IMR-90 (cell line): ENCODE results near the gene COL23A1. TPM values are rescaled to one million over a fixed set of nuclear protein-coding genes. Genes with fewer than 3 reads are reported as not detected.
"Not testable (repeated sequence)": the region's sequence is repeated elsewhere in the genome, so short reads cannot be mapped to it uniquely, and the experiment has no call there.

Experiments used
- ATAC-seq: fragments of 200-7000 bp; cut with Tn5 transposase; 2 replicates; pipeline ENCODE4 v1.9.1; 2020; ENCODE audit warnings: low read depth, mild to moderate bottlenecking, moderate library complexity
- BruUV-seq: library from RNA; stranded (reverse); fragments of 400-500 nt; replicated peaks from 2 replicates; lab custom pipeline; 2021; lab: Mats Ljungman, UMichigan
- CTCF ChIA-PET: fragments of 300-600 bp; formaldehyde crosslinking; extraction: SDS; loops from one replicate; lab custom pipeline; 2021; ENCODE audit warnings: antibody characterized with exemption; lab: Yijun Ruan, JAX
- POLR2A ChIA-PET: fragments of 300-600 bp; sonication (Branson Sonifier 250); formaldehyde crosslinking; loops from one replicate; lab custom pipeline; 2022; ENCODE audit warnings: antibody characterized with exemption; ENCODE audit not compliant: unreplicated experiment; lab: Charles Lee
- DNase-seq: peaks from one replicate; pipeline ENCODE4 v3.0.0; 2013
- H2AFZ ChIP-seq: replicated peaks from 2 replicates; pipeline ENCODE3; 2013; ENCODE audit warnings: low read length, mild to moderate bottlenecking; ENCODE audit not compliant: poor library complexity
- H2AK5ac ChIP-seq: 2 replicates; pipeline ENCODE4 v1.6.1; 2013; ENCODE audit warnings: low read depth, low read length, inconsistent platforms
- H2AK9ac ChIP-seq: replicated peaks from 2 replicates; pipeline ENCODE3; 2013; ENCODE audit warnings: mild to moderate bottlenecking, low read depth, low read length, moderate library complexity; ENCODE audit not compliant: poor library complexity
- H2BK120ac ChIP-seq: 2 replicates; pipeline ENCODE4 v1.6.1; 2013; ENCODE audit warnings: low read depth, low read length, inconsistent platforms
- H2BK15ac ChIP-seq: 3 replicates; pipeline ENCODE4 v1.6.1; 2013; ENCODE audit warnings: low read depth, low read length, inconsistent platforms
- H2BK20ac ChIP-seq: 2 replicates; pipeline ENCODE4 v1.6.1; 2013; ENCODE audit warnings: low read depth, mild to moderate bottlenecking, inconsistent platforms, low read length, moderate library complexity
- H2BK5ac ChIP-seq: 2 replicates; pipeline ENCODE4 v1.6.1; 2013; ENCODE audit warnings: mild to moderate bottlenecking, low read depth, low read length, inconsistent platforms; ENCODE audit not compliant: poor library complexity, severe bottlenecking
- H3K14ac ChIP-seq: replicated peaks from 2 replicates; pipeline ENCODE4 v1.6.1; 2013; ENCODE audit warnings: low read depth, low read length, inconsistent platforms
- H3K18ac ChIP-seq: 2 replicates; pipeline ENCODE4 v1.6.1; 2013; ENCODE audit warnings: low read depth, low read length, control low read depth
- H3K23ac ChIP-seq: 2 replicates; pipeline ENCODE4 v1.6.1; 2013; ENCODE audit warnings: low read depth, low read length, inconsistent platforms
- H3K27ac ChIP-seq: 2 replicates; pipeline ENCODE4 v1.5.1; 2013; ENCODE audit warnings: mild to moderate bottlenecking, control low read depth, low read length; ENCODE audit not compliant: insufficient read depth
- H3K27me3 ChIP-seq: 2 replicates; pipeline ENCODE4 v1.6.1; 2013; ENCODE audit warnings: low read length; ENCODE audit not compliant: control insufficient read depth, insufficient read depth
- H3K36me3 ChIP-seq: 2 replicates; pipeline ENCODE4 v1.6.1; 2013; ENCODE audit warnings: low read length, mixed read lengths; ENCODE audit not compliant: control insufficient read depth, insufficient read depth
- H3K4ac ChIP-seq: 2 replicates; pipeline ENCODE4 v1.6.1; 2013; ENCODE audit warnings: low read depth, low read length, inconsistent platforms
- H3K4me1 ChIP-seq: 2 replicates; pipeline ENCODE4 v1.6.1; 2013; ENCODE audit warnings: low read length, mixed read lengths; ENCODE audit not compliant: control insufficient read depth, insufficient read depth
- H3K4me2 ChIP-seq: 2 replicates; pipeline ENCODE4 v1.6.1; 2013; ENCODE audit warnings: low read depth, mild to moderate bottlenecking, control low read depth, low read length, moderate library complexity
- H3K4me3 ChIP-seq: 2 replicates; pipeline ENCODE4 v1.5.1; 2013; ENCODE audit warnings: low read depth, mild to moderate bottlenecking, control low read depth, low read length, moderate library complexity; ENCODE audit not compliant: insufficient read depth
- H3K56ac ChIP-seq: 2 replicates; pipeline ENCODE4 v1.6.1; 2013; ENCODE audit warnings: low read length, inconsistent platforms; ENCODE audit not compliant: insufficient read depth; ENCODE audit errors: extremely low read depth
- H3K79me1 ChIP-seq, 2 experiments: 2 replicates each; pipeline ENCODE4 v1.6.1; 2013; ENCODE audit warnings: low read length in 2 of 2, inconsistent platforms in 1 of 2, low read depth in 1 of 2
- H3K9ac ChIP-seq: 2 replicates; pipeline ENCODE4 v1.6.1; 2013; ENCODE audit warnings: low read depth, low read length, control low read depth
- H3K9me1 ChIP-seq: 2 replicates; pipeline ENCODE4 v1.6.1; 2013; ENCODE audit warnings: low read length, inconsistent platforms; ENCODE audit not compliant: insufficient read depth
- H3K9me3 ChIP-seq: 2 replicates; pipeline ENCODE4 v1.6.1; 2013; ENCODE audit warnings: low read length; ENCODE audit not compliant: control insufficient read depth, insufficient read depth
- H4K20me1 ChIP-seq: 2 replicates; pipeline ENCODE4 v1.6.1; 2013; ENCODE audit warnings: low read length, inconsistent platforms; ENCODE audit not compliant: insufficient read depth
- H4K5ac ChIP-seq: 2 replicates; pipeline ENCODE4 v1.6.1; 2013; ENCODE audit warnings: mild to moderate bottlenecking, low read depth, low read length, control low read depth
- H4K8ac ChIP-seq, 2 experiments: 2 replicates each; pipeline ENCODE4 v1.6.1; 2013; ENCODE audit warnings: low read depth in 2 of 2, low read length in 2 of 2, control low read depth in 1 of 2, inconsistent platforms in 1 of 2
- H4K91ac ChIP-seq: 2 replicates; pipeline ENCODE4 v1.6.1; 2013; ENCODE audit warnings: low read depth, low read length, inconsistent platforms; ENCODE audit not compliant: insufficient read depth
- WGBS, 2 experiments: methylation state at CpG; one replicate each; pipeline versions ENCODE4 v1.1.5 to v1.1.7; 2013; ENCODE audit warnings: missing lambda C conversion rate in 2 of 2; ENCODE audit not compliant: insufficient read length in 1 of 2; ENCODE audit errors: extremely low coverage in 2 of 2; 5-methylcytosine and 5-hydroxymethylcytosine counted together
- dilution Hi-C: fragments of 300-500 bp; cut with HindIII; formaldehyde crosslinking; loops from one replicate; pipeline ENCODE4 v1.14.3; 2018; ENCODE audit warnings: low sequenced_read_pairs; ENCODE audit not compliant: unreplicated experiment
- in situ Hi-C: fragments of 300-500 bp; cut with MboI; formaldehyde crosslinking; loops from 3 replicates; pipeline ENCODE4 v1.14.3; 2019; ENCODE audit warnings: low sequenced_read_pairs, inconsistent platforms, mixed read lengths
- intact Hi-C: fragments of 100-400 bp; cut with micrococcal nuclease; formaldehyde crosslinking; loops from 2 replicates; pipeline ENCODE4 v1.10.0; 2022
- polyA plus RNA-seq, 3 experiments: library from polyadenylated mRNA; depleted of rRNA; stranded (reverse); fragments of >200 nt; gene quantifications; 2 replicates each; pipeline ENCODE4 v1.2.3, GENCODE V29; 2012; ENCODE audit warnings: low replicate concordance in 1 of 3
- total RNA-seq: library from RNA; depleted of rRNA; stranded (reverse); fragments of >200 nt; gene quantifications from 2 replicates; pipeline ENCODE4 v1.2.3, GENCODE V29; 2012

The COL23A1 gene
- total and polyA plus RNA-seq, 2 of the 4 experiments (the other 2 are of a cell fraction) = not detected

DNA sequence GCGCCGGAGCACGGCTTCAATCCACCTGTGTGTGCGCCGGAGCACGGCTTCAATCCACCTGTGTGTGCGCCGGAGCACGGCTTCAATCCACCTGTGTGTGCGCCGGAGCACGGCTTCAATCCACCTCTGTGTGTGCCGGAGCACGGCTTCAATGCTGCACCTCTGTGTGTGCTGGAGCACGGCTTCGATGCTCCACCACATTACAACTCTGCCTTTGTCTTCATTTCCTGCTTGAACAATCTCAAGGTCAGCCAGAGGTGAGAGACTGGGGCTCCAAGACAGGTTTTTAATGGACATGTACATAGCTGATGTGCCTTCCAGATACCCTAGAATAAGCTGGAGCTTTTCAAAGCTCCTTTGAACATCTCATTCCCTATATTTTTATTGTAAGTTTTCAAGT is 287.9 kb downstream of the COL23A1 start:
- H3K23ac ChIP-seq, POLR2A ChIA-PET, H3K27ac ChIP-seq, H3K18ac ChIP-seq, H4K20me1 ChIP-seq, H4K5ac ChIP-seq, H3K79me1 ChIP-seq, ATAC-seq, H3K27me3 ChIP-seq, H2AK9ac ChIP-seq, H2BK20ac ChIP-seq, H3K9me1 ChIP-seq, H2BK5ac ChIP-seq, BruUV-seq, H3K4me1 ChIP-seq, H2BK15ac ChIP-seq, H2BK120ac ChIP-seq, H3K9ac ChIP-seq, H3K56ac ChIP-seq, DNase-seq, H4K8ac ChIP-seq, intact Hi-C loops, H2AK5ac ChIP-seq, CTCF ChIA-PET, H3K4ac ChIP-seq, dilution Hi-C loops, H2AFZ ChIP-seq, H3K14ac ChIP-seq, H4K91ac ChIP-seq, H3K4me2 ChIP-seq, in situ Hi-C loops, H3K9me3 ChIP-seq, H3K4me3 ChIP-seq, H3K36me3 ChIP-seq: not testable (repeated sequence)
- WGBS, 2 experiments = 99% methylated on average over 8 of the region's 16 CpGs; no CpG with 5 or more reads in 1 of the 2 experiments
